ENCODE results near the gene CDKN3. TPM values are rescaled to one million over a fixed set of nuclear protein-coding genes. Genes with fewer than 3 reads are reported as not detected.
A peak's percentile ranks its signal among the peaks of the same experiment; 100 is the strongest.

CDKN3 gene
- total RNA-seq, 1 donor from 2014 or later = 6.6 TPM

DNA sequence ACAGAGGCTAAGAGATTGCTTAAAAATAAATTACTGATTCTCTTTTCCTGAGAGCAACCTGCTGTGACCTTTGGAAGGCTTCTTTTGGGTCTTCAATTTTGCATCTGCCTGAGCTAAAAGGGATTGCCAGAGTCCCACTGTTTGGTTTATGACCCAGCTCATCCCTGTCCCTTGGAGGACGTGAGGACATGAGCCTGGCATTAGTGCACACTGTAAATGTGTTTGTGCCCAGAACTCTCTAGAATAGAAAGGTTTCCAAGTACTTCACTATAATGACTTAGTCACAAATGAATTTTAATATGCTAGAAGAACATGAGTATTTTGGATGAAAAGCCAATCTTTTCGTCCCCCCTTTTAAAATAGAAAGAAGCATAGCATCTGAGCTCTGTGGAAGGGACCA is 47.1 kb upstream of the CDKN3 start:
- no peak for DNase-seq (ENCODE audit: extremely low spot score in 2 of 2)
- H3K27ac ChIP-seq = peak overlapping the region; percentile 53
- intact Hi-C loops (cut with DNase I) = no loop called here

GRCh38 chr14:54350203-54350602 is 46.6 kb upstream of the CDKN3 start:
- H3K9me3 ChIP-seq = no peaks in the 10 kb centered on the region
- TF ChIP-seq POLR2A (IDR thresholded peaks at IDR 0.05) (no peak), CTCF (IDR thresholded peaks at IDR 0.05) (no peak), POLR2AphosphoS5 (IDR thresholded peaks at IDR 0.05; ENCODE audit: insufficient read depth in 1 of 2, low read depth in 1 of 2) (peak in 1 of 2 donors; percentile 16)
- H3K4me1 ChIP-seq = peaks cover 17% of the 10 kb centered on the region
- no peaks in the 10 kb centered on the region for H3K36me3 ChIP-seq
- H3K27me3 ChIP-seq = no peaks in the 10 kb centered on the region
- H3K27ac ChIP-seq = peak overlapping the region; percentile 53
- intact Hi-C loops (cut with DNase I) = no loop called here
- DNase-seq (ENCODE audit: extremely low spot score in 2 of 2) = no peak
- H3K4me3 ChIP-seq = no peak overlapping the region

More for the DNA sequence above, 47.1 kb upstream of the CDKN3 start:
- Histone ChIP-seq H3K27me3 (no peaks in the 10 kb centered on the region), H3K36me3 (no peaks in the 10 kb centered on the region), H3K4me3 (no peak overlapping the region), H3K9me3 (no peaks in the 10 kb centered on the region), H3K4me1 (peaks cover 17% of the 10 kb centered on the region)
- TF ChIP-seq POLR2A (IDR thresholded peaks at IDR 0.05) = no peak
- no peak for TF ChIP-seq POLR2AphosphoS5 (IDR thresholded peaks at IDR 0.05; ENCODE audit: insufficient read depth in 1 of 2, low read depth in 1 of 2)
- no peak for TF ChIP-seq CTCF (IDR thresholded peaks at IDR 0.05)

DNA sequence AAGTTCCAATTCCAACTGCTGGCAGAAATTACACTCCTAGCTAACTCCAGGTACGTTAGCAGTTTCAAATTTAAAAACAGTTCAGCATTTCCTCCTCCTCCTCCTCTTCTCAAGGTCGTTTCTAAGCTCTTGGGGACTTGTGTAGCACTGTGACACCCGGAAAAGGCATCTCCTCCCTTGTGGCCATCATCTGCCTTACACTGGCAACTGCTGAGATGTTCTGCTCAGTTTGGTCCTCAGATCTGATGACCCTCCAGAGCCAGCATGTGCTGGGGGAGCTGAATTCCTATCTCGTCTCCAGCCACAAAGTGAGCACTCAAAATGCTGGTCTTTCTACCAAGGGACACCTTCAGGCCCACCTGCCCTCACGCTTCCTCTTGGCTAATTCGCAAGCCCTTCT is 43.5 kb upstream of the CDKN3 start:
- peak in 1 of 2 donors; percentile 67 for DNase-seq (ENCODE audit: extremely low spot score in 2 of 2)
- no peaks in the 10 kb centered on the region for H3K27me3 ChIP-seq
- H3K4me3 ChIP-seq = no peak overlapping the region
- peaks cover 17% of the 10 kb centered on the region for H3K4me1 ChIP-seq
- TF ChIP-seq POLR2AphosphoS5 (IDR thresholded peaks at IDR 0.05; ENCODE audit: insufficient read depth in 1 of 2, low read depth in 1 of 2) (no peak), POLR2A (IDR thresholded peaks at IDR 0.05) (no peak), CTCF (IDR thresholded peaks at IDR 0.05) (no peak)
- no peaks in the 10 kb centered on the region for H3K9me3 ChIP-seq
- H3K27ac ChIP-seq = no peak overlapping the region
- no peaks in the 10 kb centered on the region for H3K36me3 ChIP-seq
- intact Hi-C loops (cut with DNase I) = no loop called here

DNA sequence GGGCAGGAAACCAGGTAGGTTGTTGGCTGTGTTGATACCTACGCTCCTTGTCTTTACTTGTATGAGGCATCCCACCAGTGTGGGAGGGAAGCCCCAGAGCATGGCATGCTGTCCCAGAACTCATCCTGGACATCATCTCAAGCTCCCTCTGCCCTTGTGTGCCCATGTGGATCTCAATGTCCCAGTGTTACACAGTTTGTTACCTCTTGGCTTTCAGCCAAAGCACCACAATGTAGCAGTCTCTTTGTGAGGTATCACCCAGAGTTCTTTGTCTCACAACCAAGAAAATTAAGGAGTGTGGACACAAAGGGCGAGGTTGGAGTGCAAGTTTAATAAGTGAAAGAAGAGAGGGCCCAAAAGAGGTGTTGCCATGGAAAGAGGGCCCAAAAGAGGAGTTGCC is 43.1 kb upstream of the CDKN3 start:
- no peaks in the 10 kb centered on the region for H3K27me3 ChIP-seq
- no peaks in the 10 kb centered on the region for H3K9me3 ChIP-seq
- peak in 1 of 2 donors; percentile 22 for DNase-seq (ENCODE audit: extremely low spot score in 2 of 2)
- H3K27ac ChIP-seq = no peak overlapping the region
- peaks cover 16% of the 10 kb centered on the region for H3K4me1 ChIP-seq
- no peak overlapping the region for H3K4me3 ChIP-seq
- TF ChIP-seq CTCF (IDR thresholded peaks at IDR 0.05) (no peak), POLR2AphosphoS5 (IDR thresholded peaks at IDR 0.05; ENCODE audit: insufficient read depth in 1 of 2, low read depth in 1 of 2) (no peak), POLR2A (IDR thresholded peaks at IDR 0.05) (no peak)
- intact Hi-C loops (cut with DNase I) = no loop called here
- H3K36me3 ChIP-seq = no peaks in the 10 kb centered on the region

DNA sequence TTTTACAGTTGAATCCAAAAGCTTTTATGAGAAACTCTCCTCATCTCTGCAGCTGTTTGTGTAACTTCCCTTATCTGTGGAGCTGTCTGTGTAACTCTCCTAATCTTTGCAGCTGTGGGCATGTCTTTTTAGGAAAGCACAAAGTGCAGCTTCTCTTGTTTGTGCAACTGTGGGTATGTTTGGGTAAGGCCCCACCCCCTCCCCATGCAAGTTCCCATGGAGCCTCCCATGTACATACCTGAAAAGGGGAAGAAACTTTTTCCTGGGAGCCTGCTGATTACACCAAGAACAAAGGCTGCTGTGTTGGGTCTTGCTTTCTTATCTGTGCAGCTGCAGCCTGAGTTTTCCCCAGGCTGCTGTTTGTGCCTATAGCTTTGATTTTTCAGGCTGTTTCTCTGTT is 42.7 kb upstream of the CDKN3 start:
- Histone ChIP-seq H3K27me3 (no peaks in the 10 kb centered on the region), H3K4me3 (no peak overlapping the region), H3K36me3 (no peaks in the 10 kb centered on the region), H3K4me1 (peaks cover 12% of the 10 kb centered on the region), H3K9me3 (no peaks in the 10 kb centered on the region), H3K27ac (no peak overlapping the region)
- DNase-seq (ENCODE audit: extremely low spot score in 2 of 2) = peak in 1 of 2 donors; percentile 34
- intact Hi-C loops (cut with DNase I) = no loop called here
- no peak for TF ChIP-seq POLR2A (IDR thresholded peaks at IDR 0.05)
- TF ChIP-seq CTCF (IDR thresholded peaks at IDR 0.05) = no peak
- no peak for TF ChIP-seq POLR2AphosphoS5 (IDR thresholded peaks at IDR 0.05; ENCODE audit: insufficient read depth in 1 of 2, low read depth in 1 of 2)

Measured in vagina (tissue), 2 donors.